K562 (cell line): ENCODE measurements around the gene HIVEP3. TPM values are rescaled to one million over a fixed set of nuclear protein-coding genes. Genes with fewer than 3 reads are reported as not detected.

Experiments used
- ATAC-seq: fragments of 200-7000 bp; cut with Tn5 transposase; 3 replicates; pipeline ENCODE4 v1.9.1; 2020; ENCODE audit warnings: moderate library complexity
- BruUV-seq: library from RNA; stranded (reverse); fragments of 400-500 nt; replicated peaks from 2 replicates; lab custom pipeline; 2021; lab: Mats Ljungman, UMichigan
- CTCF ChIA-PET: fragments of 300-600 bp; formaldehyde crosslinking; extraction: SDS; loops from one replicate; lab custom pipeline; 2021; ENCODE audit warnings: low intra/inter-chr PET ratio; lab: Yijun Ruan, JAX
- POLR2A ChIA-PET: fragments of 300-600, 350-650 bp; sonication (Branson Sonifier 250); formaldehyde crosslinking; extraction: SDS; loops from one replicate; lab custom pipeline; 2021; ENCODE audit warnings: antibody characterized with exemption, inconsistent platforms; lab: Yijun Ruan, JAX
- DNase-seq, 4 experiments: peaks; one replicate each; pipeline versions ENCODE4 v3.0.0 to v3.0.0-alpha.2; 2011 to 2018; ENCODE audit warnings: low spot score in 3 of 4, mixed read lengths in 3 of 4; ENCODE audit errors: extremely low read depth in 1 of 4
- FAIRE-seq: peaks from 2 replicates; lab custom pipeline; 2011; peaks lifted over from hg19 to GRCh38; lab: Jason Lieb, UNC
- H2AFZ ChIP-seq: 2 replicates; pipeline ENCODE4 v1.6.0; 2011; ENCODE audit warnings: low read depth, low read length, control low read depth, inconsistent platforms
- H3K27ac ChIP-seq: fragments of 200-600 bp; 3 replicates; pipeline ENCODE4 v1.8.0; 2011; ENCODE audit warnings: low read depth, mild to moderate bottlenecking, control low read depth, inconsistent platforms, low read length, moderate library complexity, mixed read lengths; ENCODE audit errors: extremely low read depth
- H3K27me3 ChIP-seq, 2 experiments: fragments of 300-600 bp in 1 of 2; 2 replicates in 1 of 2; 3 replicates in 1 of 2; pipeline versions ENCODE4 v1.6.0 to v1.8.0; 2011; ENCODE audit warnings: inconsistent platforms in 2 of 2, low read length in 2 of 2, mild to moderate bottlenecking in 1 of 2, mixed read lengths in 1 of 2, moderate library complexity in 1 of 2; ENCODE audit not compliant: control insufficient read depth in 2 of 2, insufficient read depth in 2 of 2
- H3K36me3 ChIP-seq: fragments of 300-600 bp; 3 replicates; pipeline ENCODE4 v1.8.0; 2011; ENCODE audit warnings: mild to moderate bottlenecking, low read length, inconsistent platforms; ENCODE audit not compliant: control insufficient read depth, insufficient read depth
- H3K4me1 ChIP-seq, 2 experiments: fragments of 200-600 bp in 1 of 2; replicated peaks in 1 of 2; 2 replicates in 1 of 2; 3 replicates in 1 of 2; pipeline versions ENCODE4 v1.5.1 to v1.8.0; 2011; ENCODE audit warnings: inconsistent platforms in 2 of 2, low read length in 2 of 2, mild to moderate bottlenecking in 1 of 2, mixed read lengths in 1 of 2, moderate library complexity in 1 of 2; ENCODE audit not compliant: control insufficient read depth in 2 of 2, insufficient read depth in 2 of 2
- H3K4me2 ChIP-seq: 2 replicates; pipeline ENCODE4 v1.6.1; 2011; ENCODE audit warnings: low read length, control low read depth, inconsistent platforms, mixed read lengths; ENCODE audit not compliant: insufficient read depth
- H3K4me3 ChIP-seq: fragments of 200-600 bp; sonication (generic), shearing (Covaris generic); 2 replicates; pipeline ENCODE4 v1.5.1; 2016; ENCODE audit warnings: control low read depth, inconsistent platforms
- H3K79me2 ChIP-seq: fragments of 200-600 bp; 3 replicates; pipeline ENCODE4 v1.8.0; 2011; ENCODE audit warnings: low read length, inconsistent platforms; ENCODE audit not compliant: control insufficient read depth, insufficient read depth
- H3K9ac ChIP-seq, 2 experiments: 2 replicates each; pipeline versions ENCODE4 v1.6.0 to v1.6.1; 2011; ENCODE audit warnings: low read depth in 2 of 2, low read length in 2 of 2, control low read depth in 1 of 2, inconsistent platforms in 1 of 2, mild to moderate bottlenecking in 1 of 2, mixed read lengths in 1 of 2; ENCODE audit not compliant: insufficient read depth in 1 of 2
- H3K9me1 ChIP-seq: one replicate; pipeline ENCODE4 v1.6.0; 2011; ENCODE audit warnings: inconsistent platforms, mild to moderate bottlenecking, low read length, moderate library complexity; ENCODE audit not compliant: control insufficient read depth, insufficient read depth
- H3K9me3 ChIP-seq: replicated peaks from 2 replicates; pipeline ENCODE4 v1.5.1; 2011; ENCODE audit warnings: low read depth, low read length, inconsistent platforms; ENCODE audit not compliant: control insufficient read depth, insufficient read depth
- H4K20me1 ChIP-seq: replicated peaks from 2 replicates; pipeline ENCODE4 v1.6.1; 2011; ENCODE audit warnings: low read length, inconsistent platforms, mixed read lengths; ENCODE audit not compliant: control insufficient read depth, insufficient read depth
- AFF4 ChIP-seq: sonication (generic); formaldehyde crosslinking; IDR thresholded peaks from 2 replicates; pipeline ENCODE4 v1.8.0; 2023; ENCODE audit warnings: mild to moderate bottlenecking, missing genetic modification reagents
- ARNT ChIP-seq, 2 experiments: fragments of 450-650 bp; IDR thresholded peaks; 2 replicates each; pipeline ENCODE4 v1.6.1; 2016; ENCODE audit warnings: mild to moderate bottlenecking in 1 of 2
- CBX3 ChIP-seq, 2 experiments: IDR thresholded peaks; 1 replicate in 1 of 2; 2 replicates in 1 of 2; pipeline ENCODE4 v1.6.1; 2012; ENCODE audit warnings: inconsistent platforms in 2 of 2, low read length in 2 of 2, borderline replicate concordance in 1 of 2, control low read depth in 1 of 2
- CREB5 ChIP-seq: fragments of 250-450 bp; sonication (Bioruptor Pico); IDR thresholded peaks from 2 replicates; pipeline ENCODE4 v1.5.0; 2020; ENCODE audit warnings: mild to moderate bottlenecking
- EHMT2 ChIP-seq: fragments of 450-650 bp; IDR thresholded peaks from 2 replicates; pipeline ENCODE4 v1.6.1; 2018; ENCODE audit warnings: antibody characterized with exemption
- KLF16 ChIP-seq: IDR thresholded peaks from 2 replicates; pipeline ENCODE4 v1.6.1; 2016; ENCODE audit warnings: antibody characterized with exemption
- MLX ChIP-seq, 2 experiments: fragments of 450-650 bp in 1 of 2; sonication (generic) in 1 of 2; formaldehyde crosslinking; conservative IDR thresholded peaks; 2 replicates each; pipeline versions ENCODE4 v1.4.0 to v1.8.1; 2020 to 2022; ENCODE audit warnings: mild to moderate bottlenecking in 1 of 2, missing genetic modification reagents in 1 of 2
- NCOA2 ChIP-seq, 2 experiments: fragments of 450-650 bp; IDR thresholded peaks; 2 replicates each; pipeline ENCODE4 v1.6.1; 2018; ENCODE audit warnings: mild to moderate bottlenecking in 2 of 2, moderate library complexity in 1 of 2; ENCODE audit not compliant: partially characterized antibody in 2 of 2
- NR3C1 ChIP-seq: sonication (generic); formaldehyde crosslinking; IDR thresholded peaks from 2 replicates; pipeline ENCODE4 v1.8.1; 2022; ENCODE audit warnings: missing genetic modification reagents
- SETDB1 ChIP-seq: IDR thresholded peaks from one replicate; pipeline ENCODE4 v1.6.1; 2012; ENCODE audit warnings: low read length, control low read depth, inconsistent platforms
- TEAD1 ChIP-seq, 2 experiments: fragments of 450-650 bp in 1 of 2; sonication (generic) in 1 of 2; formaldehyde crosslinking; IDR thresholded peaks; 2 replicates each; pipeline versions ENCODE4 v1.4.0 to v1.8.0; 2020 to 2022; ENCODE audit warnings: mild to moderate bottlenecking in 2 of 2, missing genetic modification reagents in 1 of 2
- TSC22D4 ChIP-seq: fragments of 450-650 bp; IDR thresholded peaks from 2 replicates; pipeline ENCODE4 v1.6.1; 2016; ENCODE audit warnings: missing genetic modification characterization, missing biosample characterization, control low read depth
- ZNF24 ChIP-seq: fragments of 450-650 bp; IDR thresholded peaks from 2 replicates; pipeline ENCODE4 v1.6.1; 2016
- ZNF316 ChIP-seq: fragments of 450-650 bp; IDR thresholded peaks from 2 replicates; pipeline ENCODE4 v1.6.1; 2016
- ZNF408 ChIP-seq: fragments of 250-450 bp; sonication (Bioruptor Pico); IDR thresholded peaks from 2 replicates; pipeline ENCODE4 v1.4.0; 2020; ENCODE audit warnings: low read depth, mild to moderate bottlenecking, moderate library complexity
- ZNF586 ChIP-seq: fragments of 450-650 bp; formaldehyde crosslinking; conservative IDR thresholded peaks from 2 replicates; pipeline ENCODE4 v1.4.0; 2020; ENCODE audit warnings: mild to moderate bottlenecking, moderate library complexity
- ZNF707 ChIP-seq: fragments of 250-450 bp; sonication (Bioruptor Pico); conservative IDR thresholded peaks from 2 replicates; pipeline ENCODE4 v1.8.0; 2022; ENCODE audit warnings: inconsistent platforms, mild to moderate bottlenecking, moderate library complexity
- WGBS: fragments of 100-300 bp; shearing (Covaris generic); methylation state at CpG from one replicate; pipeline ENCODE4 v1.1.6; 2016; ENCODE audit warnings: low coverage, mixed read lengths; ENCODE audit not compliant: insufficient coverage; ENCODE audit errors: missing lambda C conversion rate; 5-methylcytosine and 5-hydroxymethylcytosine counted together
- in situ Hi-C: fragments of 300-500 bp; cut with MboI; formaldehyde crosslinking; loops from 4 replicates; pipeline ENCODE4 v1.15.0; 2018; ENCODE audit warnings: inconsistent platforms, mixed read lengths
- intact Hi-C: fragments of 100-400 bp; cut with micrococcal nuclease; formaldehyde crosslinking; loops from 2 replicates; pipeline ENCODE4 v1.14.2; 2022
- polyA plus RNA-seq, 8 experiments: library from polyadenylated mRNA; depleted of rRNA in 4 of 8; stranded (reverse) in 5 of 8; unstranded in 3 of 8; fragments of >200 nt; fragmentation: Nextera tagmentation in 2 of 8; fragmentation: Illumina TruSeq in 1 of 8; extraction: Ambion mirVana in 2 of 8; extraction: Trizol in 1 of 8; gene quantifications; 2 replicates each; pipeline versions ENCODE4 v1.2.1 to v1.2.3, GENCODE V29; 2011 to 2014; ENCODE audit warnings: inconsistent platforms in 1 of 8, missing spikeins in 1 of 8
- total RNA-seq, 7 experiments: library from RNA; depleted of rRNA in 6 of 7; stranded (reverse); fragments of >200 nt in 6 of 7; fragmentation: Illumina TruSeq in 2 of 7; extraction: Trizol in 2 of 7; gene quantifications; 2 replicates each; pipeline versions ENCODE4 v1.2.1 to v1.2.3, GENCODE V29; 2011 to 2021; ENCODE audit warnings: low replicate concordance in 1 of 7
- TF ChIP-seq, protein P1 (sequence below): fragments of 450-650 bp; IDR thresholded peaks from 2 replicates; pipeline ENCODE4 v1.6.1; 2017; ENCODE audit warnings: mild to moderate bottlenecking, moderate library complexity

Gene HIVEP3
- total and polyA plus RNA-seq, 9 of the 15 experiments (the other 6 are each of a cell fraction or from before 2014, with no cell fraction given), result 0.09 to 0.58 (median 0.34) TPM; not detected in 1

DNA sequence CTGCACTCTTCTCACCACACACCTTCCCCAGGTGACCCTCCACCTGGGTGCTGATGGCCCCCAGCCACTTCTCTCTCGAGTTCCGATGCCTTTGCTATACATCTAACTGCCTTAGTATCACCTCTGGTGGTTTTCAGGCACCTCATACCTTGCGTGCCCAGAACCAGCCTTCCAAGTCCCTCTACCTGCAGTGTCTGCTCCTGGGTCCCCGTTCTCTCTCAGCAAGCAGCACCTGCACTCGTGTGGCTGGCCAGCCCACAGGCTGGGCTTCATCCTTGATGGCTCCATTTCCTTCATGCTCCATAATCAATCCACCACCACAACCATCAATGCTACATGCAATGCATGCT is 385.0 kb downstream of the HIVEP3 start:
- BruUV-seq, result no TSS peak
- Histone ChIP-seq H3K4me2 (no peak overlapping the region), H3K9me1 (peaks cover 4% of the 10 kb centered on the region), H3K27me3 (peaks cover 15 to 63% of the 10 kb centered on the region in 2 experiments), H3K4me3 (no peak overlapping the region), H2AFZ (no peak overlapping the region), H3K4me1 (no peaks in the 10 kb centered on the region), H3K36me3 (no peaks in the 10 kb centered on the region), H3K27ac (no peak overlapping the region), H4K20me1 (no peaks in the 10 kb centered on the region; the same call in 1 of the 2 replicates), H3K9ac (no peak overlapping the region), H3K79me2 (no peaks in the 10 kb centered on the region), H3K9me3 (no peaks in the 10 kb centered on the region; the same call in 1 of the 2 replicates)
- in situ Hi-C loops (no loop called here), intact Hi-C loops (no loop called here)
- ATAC-seq (no peak), FAIRE-seq (no peak), DNase-seq (no peak)
- ChIA-PET CTCF (no interaction called here), POLR2A (interaction anchor here (0.5 to 1.1 kb wide), 2 partner anchors 11 to 17 kb away, joined by 3 read pairs; no protein-coding TSS in a partner anchor)
- WGBS, result 0% methylated on average over 5 of the region's 5 CpGs
- no peak for TF ChIP-seq CBX3 (IDR thresholded peaks at IDR 0.05; ENCODE audit: borderline replicate concordance in 1 of 2, low read length in 2 of 2)
- TF ChIP-seq TSC22D4 (tag), result no peak
- TF ChIP-seq NCOA2 (IDR thresholded peaks at IDR 0.05; ENCODE audit: partially characterized antibody in 2 of 2), result no peak
- TF ChIP-seq MLX (CRISPR knock-in tag; conservative IDR thresholded peaks at IDR 0.05), result no peak
- no peak for TF ChIP-seq ZNF316
- no peak for TF ChIP-seq ZNF586 (CRISPR knock-in tag)
- TF ChIP-seq EHMT2, result no peak
- TF ChIP-seq ZNF24, result no peak
- TF ChIP-seq KLF16, result no peak
- TF ChIP-seq ZNF408 (CRISPR knock-in tag), result no peak
- no peak for TF ChIP-seq TEAD1 (CRISPR knock-in tag; IDR thresholded peaks at IDR 0.05)
- no peak for TF ChIP-seq ZNF707
- TF ChIP-seq ARNT (IDR thresholded peaks at IDR 0.05), result no peak
- TF ChIP-seq CREB5 (CRISPR knock-in tag), result no peak
- TF ChIP-seq AFF4 (CRISPR knock-in tag), result no peak
- TF ChIP-seq SETDB1, result no peak
- TF ChIP-seq, protein P1, sequence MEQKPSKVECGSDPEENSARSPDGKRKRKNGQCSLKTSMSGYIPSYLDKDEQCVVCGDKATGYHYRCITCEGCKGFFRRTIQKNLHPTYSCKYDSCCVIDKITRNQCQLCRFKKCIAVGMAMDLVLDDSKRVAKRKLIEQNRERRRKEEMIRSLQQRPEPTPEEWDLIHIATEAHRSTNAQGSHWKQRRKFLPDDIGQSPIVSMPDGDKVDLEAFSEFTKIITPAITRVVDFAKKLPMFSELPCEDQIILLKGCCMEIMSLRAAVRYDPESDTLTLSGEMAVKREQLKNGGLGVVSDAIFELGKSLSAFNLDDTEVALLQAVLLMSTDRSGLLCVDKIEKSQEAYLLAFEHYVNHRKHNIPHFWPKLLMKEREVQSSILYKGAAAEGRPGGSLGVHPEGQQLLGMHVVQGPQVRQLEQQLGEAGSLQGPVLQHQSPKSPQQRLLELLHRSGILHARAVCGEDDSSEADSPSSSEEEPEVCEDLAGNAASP, result no peak
- no peak for TF ChIP-seq NR3C1
